Parathyroid adenoma (tissue), 2 donors: ENCODE data around the gene SPPL3.

Experiments used
- H2AFZ ChIP-seq: fragments of 300-600 bp; sonication (generic); one replicate; pipeline ENCODE4 v1.7.0; 2017; ENCODE audit warnings: antibody characterized with exemption, mild to moderate bottlenecking
- H3K27ac ChIP-seq: fragments of 300-600 bp; sonication (generic); one replicate; pipeline ENCODE4 v1.7.0; 2017
- H3K27me3 ChIP-seq: fragments of 300-600 bp; sonication (generic); one replicate; pipeline ENCODE4 v1.7.0; 2017; ENCODE audit warnings: low read length; ENCODE audit not compliant: control insufficient read depth, insufficient read depth
- H3K36me3 ChIP-seq: fragments of 300-600 bp; sonication (generic); one replicate; pipeline ENCODE4 v1.7.0; 2017; ENCODE audit warnings: low read length; ENCODE audit not compliant: control insufficient read depth, insufficient read depth
- H3K4me1 ChIP-seq: fragments of 300-600 bp; sonication (generic); one replicate; pipeline ENCODE4 v1.7.0; 2017; ENCODE audit warnings: control low read depth
- H3K4me2 ChIP-seq: fragments of 300-600 bp; sonication (generic); one replicate; pipeline ENCODE4 v1.7.0; 2017; ENCODE audit warnings: low read length
- H3K4me3 ChIP-seq: fragments of 300-600 bp; sonication (generic); one replicate; pipeline ENCODE4 v1.7.0; 2017; ENCODE audit warnings: low read depth, low read length
- H3K79me2 ChIP-seq: fragments of 300-600 bp; sonication (generic); one replicate; pipeline ENCODE4 v1.7.0; 2017; ENCODE audit warnings: control low read depth
- H3K9ac ChIP-seq: fragments of 300-600 bp; sonication (generic); one replicate; pipeline ENCODE4 v1.7.0; 2017; ENCODE audit warnings: mild to moderate bottlenecking
- H3K9me3 ChIP-seq: fragments of 300-600 bp; sonication (generic); one replicate; pipeline ENCODE4 v1.7.0; 2017; ENCODE audit warnings: low read length; ENCODE audit not compliant: control insufficient read depth
- CTCF ChIP-seq: fragments of 300-600 bp; sonication (generic); IDR thresholded peaks from one replicate; pipeline ENCODE4 v1.7.0; 2017; ENCODE audit warnings: antibody characterized with exemption, mild to moderate bottlenecking
- donor health status: primary hyperparathyroidism.

The SPPL3 gene

GRCh38 chr12:120739821-120740613 lies 164.1 kb downstream of the SPPL3 start:
- no peaks in the 10 kb centered on the region for H3K27me3 ChIP-seq
- H3K36me3 ChIP-seq: no peaks in the 10 kb centered on the region
- no peaks in the 10 kb centered on the region for H3K4me1 ChIP-seq
- no peaks in the 10 kb centered on the region for H3K79me2 ChIP-seq
- H3K9ac ChIP-seq: no peak overlapping the region
- H3K4me3 ChIP-seq: no peak overlapping the region
- no peak overlapping the region for H2AFZ ChIP-seq
- TF ChIP-seq CTCF: no peak
- H3K9me3 ChIP-seq: no peaks in the 10 kb centered on the region
- H3K4me2 ChIP-seq: no peak overlapping the region
- no peak overlapping the region for H3K27ac ChIP-seq

- no peak overlapping the region for H3K9ac ChIP-seq
- H3K9me3 ChIP-seq: no peaks in the 10 kb centered on the region
- H3K27ac ChIP-seq: no peak overlapping the region
- H3K4me2 ChIP-seq: no peak overlapping the region
- no peak overlapping the region for H3K4me3 ChIP-seq
- no peaks in the 10 kb centered on the region for H3K79me2 ChIP-seq
- H2AFZ ChIP-seq: no peak overlapping the region
- no peaks in the 10 kb centered on the region for H3K4me1 ChIP-seq
- TF ChIP-seq CTCF: no peak
- H3K27me3 ChIP-seq: no peaks in the 10 kb centered on the region
- no peaks in the 10 kb centered on the region for H3K36me3 ChIP-seq
Observed at GRCh38 chr12:120739031-120739762, 165.0 kb downstream of the SPPL3 start.

- H3K4me3 ChIP-seq: no peak overlapping the region
- no peak overlapping the region for H3K27ac ChIP-seq
- no peaks in the 10 kb centered on the region for H3K79me2 ChIP-seq
- H3K4me2 ChIP-seq: no peak overlapping the region
- H3K4me1 ChIP-seq: no peaks in the 10 kb centered on the region
- no peak for TF ChIP-seq CTCF
- no peaks in the 10 kb centered on the region for H3K9me3 ChIP-seq
- no peaks in the 10 kb centered on the region for H3K36me3 ChIP-seq
- no peaks in the 10 kb centered on the region for H3K27me3 ChIP-seq
- H3K9ac ChIP-seq: no peak overlapping the region
- no peak overlapping the region for H2AFZ ChIP-seq
Observed at GRCh38 chr12:120738252-120739030, 165.7 kb downstream of the SPPL3 start.

- no peaks in the 10 kb centered on the region for H3K36me3 ChIP-seq
- H3K4me2 ChIP-seq: no peak overlapping the region
- no peaks in the 10 kb centered on the region for H3K4me1 ChIP-seq
- no peak overlapping the region for H3K4me3 ChIP-seq
- H3K27ac ChIP-seq: no peak overlapping the region
- no peak overlapping the region for H2AFZ ChIP-seq
- no peaks in the 10 kb centered on the region for H3K9me3 ChIP-seq
- no peak overlapping the region for H3K9ac ChIP-seq
- H3K79me2 ChIP-seq: no peaks in the 10 kb centered on the region
- H3K27me3 ChIP-seq: no peaks in the 10 kb centered on the region
- no peak for TF ChIP-seq CTCF
Observed at GRCh38 chr12:120737557-120738251, 166.5 kb downstream of the SPPL3 start.
